Calu3 (cell line): Measurements from ENCODE around the gene ST6GALNAC1. TPM values are rescaled to one million over a fixed set of nuclear protein-coding genes. Genes with fewer than 3 reads are reported as not detected.

Source experiments
- BruUV-seq: library from RNA; stranded (reverse); fragments of 400-500 nt; replicated peaks from 2 replicates; lab custom pipeline; 2021; lab: Mats Ljungman, UMichigan
- CTCF ChIA-PET: fragments of 300-600 bp; sonication (Branson Sonifier 250); formaldehyde crosslinking; loops from one replicate; lab custom pipeline; 2022; ENCODE audit warnings: antibody characterized with exemption; lab: Charles Lee
- DNase-seq: peaks from one replicate; pipeline ENCODE4 v3.0.0; 2022
- H3K27ac Mint-ChIP-seq: one replicate; pipeline ENCODE4 v1.8.0; 2022; ENCODE audit warnings: mixed read lengths; ENCODE audit not compliant: unreplicated experiment
- H3K27me3 Mint-ChIP-seq: one replicate; pipeline ENCODE4 v1.8.0; 2022; ENCODE audit warnings: mixed read lengths; ENCODE audit not compliant: unreplicated experiment
- H3K36me3 Mint-ChIP-seq: one replicate; pipeline ENCODE4 v1.8.0; 2022; ENCODE audit warnings: mild to moderate bottlenecking, moderate library complexity, mixed read lengths; ENCODE audit not compliant: insufficient read depth, unreplicated experiment
- H3K4me1 Mint-ChIP-seq: one replicate; pipeline ENCODE4 v1.8.0; 2022; ENCODE audit warnings: mild to moderate bottlenecking, low read depth, mixed read lengths; ENCODE audit not compliant: unreplicated experiment
- H3K4me3 Mint-ChIP-seq: one replicate; pipeline ENCODE4 v1.8.0; 2022; ENCODE audit warnings: mild to moderate bottlenecking, low read depth, moderate library complexity, mixed read lengths; ENCODE audit not compliant: unreplicated experiment
- H3K9me3 Mint-ChIP-seq: one replicate; pipeline ENCODE4 v1.8.0; 2022; ENCODE audit warnings: low read depth, mixed read lengths; ENCODE audit not compliant: unreplicated experiment
- intact Hi-C: fragments of 100-400 bp; cut with micrococcal nuclease; formaldehyde crosslinking; loops from one replicate; pipeline ENCODE4 v1.10.0; 2022; ENCODE audit not compliant: unreplicated experiment
- total RNA-seq: library from RNA; stranded (reverse); gene quantifications from 2 replicates; pipeline ENCODE4 v1.2.3, GENCODE V29; 2022
- TF ChIP-seq, protein P1 (sequence below): fragments of 200-600 bp; IDR thresholded peaks from one replicate; pipeline ENCODE4 v1.8.0; 2022; ENCODE audit warnings: antibody characterized with exemption; ENCODE audit not compliant: unreplicated experiment

ST6GALNAC1 gene
- total RNA-seq, 1 experiment from 2014 or later = 52.4 TPM

GRCh38 chr17:76658242-76658662 is 14.7 kb upstream of the ST6GALNAC1 start:
- intact Hi-C loops = no loop called here
- BruUV-seq = no TSS peak
- DNase-seq = no peak
- no peaks in the 10 kb centered on the region for H3K9me3 Mint-ChIP-seq
- H3K27me3 Mint-ChIP-seq = no peaks in the 10 kb centered on the region
- CTCF ChIA-PET = interaction anchor here (0.5 kb wide), 1 partner anchor 101 kb away, joined by 3 read pairs; no protein-coding TSS in a partner anchor
- peaks cover 38% of the 10 kb centered on the region for H3K4me1 Mint-ChIP-seq
- no peak overlapping the region for H3K27ac Mint-ChIP-seq
- TF ChIP-seq, protein P1, sequence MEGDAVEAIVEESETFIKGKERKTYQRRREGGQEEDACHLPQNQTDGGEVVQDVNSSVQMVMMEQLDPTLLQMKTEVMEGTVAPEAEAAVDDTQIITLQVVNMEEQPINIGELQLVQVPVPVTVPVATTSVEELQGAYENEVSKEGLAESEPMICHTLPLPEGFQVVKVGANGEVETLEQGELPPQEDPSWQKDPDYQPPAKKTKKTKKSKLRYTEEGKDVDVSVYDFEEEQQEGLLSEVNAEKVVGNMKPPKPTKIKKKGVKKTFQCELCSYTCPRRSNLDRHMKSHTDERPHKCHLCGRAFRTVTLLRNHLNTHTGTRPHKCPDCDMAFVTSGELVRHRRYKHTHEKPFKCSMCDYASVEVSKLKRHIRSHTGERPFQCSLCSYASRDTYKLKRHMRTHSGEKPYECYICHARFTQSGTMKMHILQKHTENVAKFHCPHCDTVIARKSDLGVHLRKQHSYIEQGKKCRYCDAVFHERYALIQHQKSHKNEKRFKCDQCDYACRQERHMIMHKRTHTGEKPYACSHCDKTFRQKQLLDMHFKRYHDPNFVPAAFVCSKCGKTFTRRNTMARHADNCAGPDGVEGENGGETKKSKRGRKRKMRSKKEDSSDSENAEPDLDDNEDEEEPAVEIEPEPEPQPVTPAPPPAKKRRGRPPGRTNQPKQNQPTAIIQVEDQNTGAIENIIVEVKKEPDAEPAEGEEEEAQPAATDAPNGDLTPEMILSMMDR = no peak
- no peak overlapping the region for H3K4me3 Mint-ChIP-seq
- H3K36me3 Mint-ChIP-seq = peaks cover 7% of the 10 kb centered on the region

GRCh38 chr17:76657505-76658241 is 14.1 kb upstream of the ST6GALNAC1 start:
- Mint-ChIP-seq H3K27ac (no peak overlapping the region), H3K4me3 (no peak overlapping the region), H3K27me3 (no peaks in the 10 kb centered on the region), H3K9me3 (no peaks in the 10 kb centered on the region), H3K4me1 (peaks cover 38% of the 10 kb centered on the region), H3K36me3 (peaks cover 7% of the 10 kb centered on the region)
- no peak for DNase-seq
- BruUV-seq = no TSS peak
- TF ChIP-seq, protein P1 = no peak
- intact Hi-C loops = no loop called here
- CTCF ChIA-PET = interaction anchor here (0.5 kb wide), 1 partner anchor 102 kb away, joined by 3 read pairs; no protein-coding TSS in a partner anchor

DNA sequence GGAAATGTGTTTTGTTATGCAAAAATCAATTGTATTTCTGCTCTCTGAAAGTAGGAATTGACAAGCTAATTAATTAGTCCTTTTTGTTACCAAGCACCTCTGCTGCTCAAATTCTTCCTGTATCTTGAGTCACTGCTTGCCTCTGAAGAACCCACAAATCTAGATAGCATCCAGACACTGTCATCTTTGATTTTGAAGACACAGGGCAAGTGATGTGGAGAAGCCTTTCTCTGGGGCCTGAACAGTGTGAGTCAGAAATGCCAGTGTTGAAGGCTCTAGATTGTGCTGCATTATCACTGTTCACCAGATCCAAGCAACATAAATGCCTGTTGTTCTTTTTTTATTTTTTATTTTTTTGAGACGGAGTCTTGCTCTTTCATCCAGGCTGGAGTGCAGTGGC is 10.9 kb upstream of the ST6GALNAC1 start:
- H3K27ac Mint-ChIP-seq = no peak overlapping the region

DNA sequence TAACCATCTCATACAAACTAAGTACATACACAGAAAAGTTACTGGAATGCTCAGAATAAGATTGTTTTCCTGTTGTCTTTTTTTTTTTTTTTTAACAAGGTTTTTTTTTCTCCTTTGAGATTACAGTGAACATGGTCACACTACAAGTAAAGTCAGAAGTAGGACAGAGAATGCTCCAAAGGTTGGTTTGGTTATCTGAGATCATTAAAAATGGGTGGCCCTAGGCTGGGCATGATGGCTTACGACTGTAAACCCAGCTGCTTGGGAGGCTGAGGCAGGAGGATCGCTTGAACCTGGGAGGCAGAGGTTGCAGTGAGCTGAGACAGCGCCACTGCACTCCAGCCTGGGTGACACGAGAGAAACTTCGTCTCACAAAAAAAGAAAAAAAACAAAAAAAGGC is 6.9 kb upstream of the ST6GALNAC1 start:
- CTCF ChIA-PET = no interaction called here
- peaks cover 7% of the 10 kb centered on the region for H3K9me3 Mint-ChIP-seq
- H3K27me3 Mint-ChIP-seq = no peaks in the 10 kb centered on the region
- no TSS peak for BruUV-seq
- no peak for DNase-seq
- H3K36me3 Mint-ChIP-seq = peaks cover 2% of the 10 kb centered on the region
- no peak overlapping the region for H3K4me3 Mint-ChIP-seq
- intact Hi-C loops = no loop called here
- no peak overlapping the region for H3K27ac Mint-ChIP-seq
- TF ChIP-seq, protein P1 = no peak
- H3K4me1 Mint-ChIP-seq = peaks cover 15% of the 10 kb centered on the region

More for the DNA sequence above, 10.9 kb upstream of the ST6GALNAC1 start:
- H3K4me3 Mint-ChIP-seq = no peak overlapping the region
- intact Hi-C loops = no loop called here
- H3K9me3 Mint-ChIP-seq = peaks cover 7% of the 10 kb centered on the region
- TF ChIP-seq, protein P1 = no peak
- peaks cover 2% of the 10 kb centered on the region for H3K36me3 Mint-ChIP-seq
- no TSS peak for BruUV-seq
- H3K4me1 Mint-ChIP-seq = peaks cover 25% of the 10 kb centered on the region
- DNase-seq = no peak
- H3K27me3 Mint-ChIP-seq = no peaks in the 10 kb centered on the region
- CTCF ChIA-PET = no interaction called here
